A673 (cell line): ENCODE results near the gene UGT1A8.

Source experiments
- CTCF ChIP-seq: fragments of 300-800, 200-600 bp; sonication (generic); conservative IDR thresholded peaks from 2 replicates; pipeline ENCODE4 v1.5.1; 2017; ENCODE audit warnings: low read depth, mild to moderate bottlenecking, antibody characterized with exemption, low read length, moderate library complexity, mixed read lengths
- EZH2 ChIP-seq: fragments of 200-600 bp; sonication (generic); IDR thresholded peaks from 2 replicates; pipeline ENCODE4 v1.6.1; 2017; ENCODE audit warnings: borderline replicate concordance, low read depth, mild to moderate bottlenecking, mixed read lengths, antibody characterized with exemption, low read length; ENCODE audit not compliant: poor library complexity, severe bottlenecking

GRCh38 chr2:233638836-233639235, 21.4 kb downstream of the UGT1A8 start:
- TF ChIP-seq CTCF, result no peak
- TF ChIP-seq EZH2, result no peak
